HepG2 (cell line): Measurements from ENCODE around the gene GTF2F1. TPM values are rescaled to one million over a fixed set of nuclear protein-coding genes. Genes with fewer than 3 reads are reported as not detected.

Experiments used
- ATAC-seq: fragments of 200-7000 bp; cut with Tn5 transposase; 3 replicates; pipeline ENCODE4 v1.9.1; 2020; ENCODE audit warnings: mild to moderate bottlenecking, moderate library complexity
- BruUV-seq: library from RNA; stranded (reverse); fragments of 400-500 nt; replicated peaks from 2 replicates; lab custom pipeline; 2021; lab: Mats Ljungman, UMichigan
- CTCF ChIA-PET: fragments of 300-600 bp; formaldehyde crosslinking; extraction: SDS; loops from one replicate; lab custom pipeline; 2021; ENCODE audit warnings: low total read pairs, inconsistent platforms, low intra/inter-chr PET ratio; lab: Yijun Ruan, JAX
- POLR2A ChIA-PET: fragments of 350-600 bp; sonication (Branson Sonifier 250); formaldehyde crosslinking; loops from one replicate; lab custom pipeline; 2020; ENCODE audit warnings: antibody characterized with exemption, inconsistent platforms; lab: Yijun Ruan, JAX
- DNase-seq: peaks from one replicate; pipeline ENCODE4 v3.0.0-alpha.2; 2015; ENCODE audit warnings: low spot score
- FAIRE-seq: peaks from 3 replicates; lab custom pipeline; 2011; peaks lifted over from hg19 to GRCh38; lab: Jason Lieb, UNC
- H2AFZ ChIP-seq: one replicate; pipeline ENCODE4 v1.6.1; 2011; ENCODE audit warnings: low read length, inconsistent platforms
- H3K27ac ChIP-seq: fragments of 300-600 bp; 3 replicates; pipeline ENCODE4 v1.8.0; 2011; ENCODE audit warnings: mixed run types, mild to moderate bottlenecking, mixed read lengths, low read length, inconsistent platforms; ENCODE audit not compliant: insufficient read depth; ENCODE audit errors: extremely low read length
- H3K27me3 ChIP-seq, 2 experiments: fragments of 200-600 bp in 1 of 2; 2 replicates in 1 of 2; 3 replicates in 1 of 2; pipeline versions ENCODE4 v1.6.0 to v1.8.0; 2011; ENCODE audit warnings: low read length in 2 of 2, mild to moderate bottlenecking in 2 of 2, moderate library complexity in 2 of 2, inconsistent platforms in 1 of 2; ENCODE audit not compliant: insufficient read depth in 2 of 2, control insufficient read depth in 1 of 2
- H3K36me3 ChIP-seq, 2 experiments: fragments of 200-600 bp in 1 of 2; replicated peaks in 1 of 2; 2 replicates in 1 of 2; 3 replicates in 1 of 2; pipeline versions ENCODE4 v1.5.1 to v1.8.0; 2011; ENCODE audit warnings: low read length in 2 of 2, inconsistent platforms in 1 of 2; ENCODE audit not compliant: insufficient read depth in 2 of 2, control insufficient read depth in 1 of 2
- H3K4me1 ChIP-seq: 2 replicates; pipeline ENCODE4 v1.5.1; 2012; ENCODE audit warnings: low read length, inconsistent platforms; ENCODE audit not compliant: insufficient read depth
- H3K4me2 ChIP-seq: 2 replicates; pipeline ENCODE4 v1.6.0; 2011; ENCODE audit warnings: low read depth, low read length, inconsistent platforms
- H3K4me3 ChIP-seq, 3 experiments: fragments of 200-600 bp in 1 of 3; sonication (generic), shearing (Covaris generic) in 1 of 3; replicated peaks in 1 of 3; 2 replicates each; pipeline ENCODE4 v1.5.1; 2011 to 2016; ENCODE audit warnings: low read length in 3 of 3, inconsistent platforms in 2 of 3, low read depth in 2 of 3, mild to moderate bottlenecking in 2 of 3, control low read depth in 1 of 3, mixed read lengths in 1 of 3; ENCODE audit not compliant: insufficient read depth in 1 of 3
- H3K79me2 ChIP-seq: one replicate; pipeline ENCODE4 v1.6.1; 2011; ENCODE audit warnings: low read length, inconsistent platforms; ENCODE audit not compliant: insufficient read depth
- H3K9ac ChIP-seq: 2 replicates; pipeline ENCODE4 v1.6.0; 2011; ENCODE audit warnings: mild to moderate bottlenecking, low read depth, low read length, inconsistent platforms; ENCODE audit not compliant: insufficient read depth
- H3K9me3 ChIP-seq: 2 replicates; pipeline ENCODE4 v1.5.1; 2012; ENCODE audit warnings: mild to moderate bottlenecking, low read length
- H4K20me1 ChIP-seq: 2 replicates; pipeline ENCODE4 v1.6.0; 2011; ENCODE audit warnings: inconsistent platforms, mild to moderate bottlenecking, low read length, moderate library complexity; ENCODE audit not compliant: insufficient read depth
- AHR ChIP-seq: IDR thresholded peaks from 2 replicates; pipeline ENCODE4 v1.6.1; 2018; ENCODE audit warnings: missing genetic modification reagents, missing compliant biosample characterization
- CREB1 ChIP-seq, 2 experiments: fragments of 450-650 bp in 1 of 2; IDR thresholded peaks; 2 replicates each; pipeline ENCODE4 v1.6.1; 2016 to 2017; ENCODE audit warnings: control low read depth in 1 of 2, mild to moderate bottlenecking in 1 of 2, missing compliant biosample characterization in 1 of 2, missing genetic modification characterization in 1 of 2
- HMGXB4 ChIP-seq, 2 experiments: sonication (generic) in 1 of 2; formaldehyde crosslinking in 1 of 2; IDR thresholded peaks; 2 replicates each; pipeline versions ENCODE4 v1.4.0 to v1.6.1; 2018 to 2020; ENCODE audit warnings: missing genetic modification reagents in 2 of 2, borderline replicate concordance in 1 of 2, low read depth in 1 of 2, mild to moderate bottlenecking in 1 of 2, missing biosample characterization in 1 of 2
- MXD1 ChIP-seq: sonication (generic); formaldehyde crosslinking; IDR thresholded peaks from 2 replicates; pipeline ENCODE4 v1.4.0; 2020; ENCODE audit warnings: mild to moderate bottlenecking, missing genetic modification reagents
- PITX1 ChIP-seq: sonication (generic); formaldehyde crosslinking; IDR thresholded peaks from 2 replicates; pipeline ENCODE4 v1.5.1; 2020; ENCODE audit warnings: mild to moderate bottlenecking, missing genetic modification reagents
- POGK ChIP-seq: sonication (generic); formaldehyde crosslinking; conservative IDR thresholded peaks from 2 replicates; pipeline ENCODE4 v1.8.0; 2022; ENCODE audit warnings: mild to moderate bottlenecking, moderate library complexity, missing genetic modification reagents
- SAP130 ChIP-seq: IDR thresholded peaks from 2 replicates; pipeline ENCODE4 v1.6.1; 2016; ENCODE audit warnings: low read depth
- SP4 ChIP-seq: sonication (generic); formaldehyde crosslinking; IDR thresholded peaks from 2 replicates; pipeline ENCODE4 v1.8.1; 2023; ENCODE audit warnings: mild to moderate bottlenecking, missing genetic modification reagents
- ZNF557 ChIP-seq: sonication (generic); formaldehyde crosslinking; IDR thresholded peaks from 2 replicates; pipeline ENCODE4 v1.4.0; 2020; ENCODE audit warnings: missing genetic modification reagents
- ZNF687 ChIP-seq: sonication (generic); formaldehyde crosslinking; IDR thresholded peaks from 2 replicates; pipeline ENCODE4 v1.5.1; 2020; ENCODE audit warnings: mild to moderate bottlenecking, missing genetic modification reagents, moderate library complexity
- ZNF704 ChIP-seq: sonication (generic); formaldehyde crosslinking; IDR thresholded peaks from 2 replicates; pipeline ENCODE4 v1.8.1; 2023; ENCODE audit warnings: mild to moderate bottlenecking, inconsistent platforms, moderate library complexity, missing genetic modification reagents, borderline replicate concordance
- ZNF781 ChIP-seq: sonication (generic); formaldehyde crosslinking; IDR thresholded peaks from 2 replicates; pipeline ENCODE4 v1.5.1; 2020; ENCODE audit warnings: borderline replicate concordance, mild to moderate bottlenecking, missing genetic modification reagents; ENCODE audit errors: not compliant biosample characterization
- WGBS: methylation state at CpG from one replicate; pipeline ENCODE4 v1.1.6; 2017; ENCODE audit warnings: low lambda C conversion rate; 5-methylcytosine and 5-hydroxymethylcytosine counted together
- in situ Hi-C: cut with HindIII; loops from 2 replicates; pipeline ENCODE4 v1.10.0; 2017; ENCODE audit warnings: low pct_unique_long_range_greater_than_20kb; ENCODE audit not compliant: extremely low pct_ligation_motif_present
- intact Hi-C: fragments of 100-400 bp; cut with micrococcal nuclease; formaldehyde crosslinking; loops from one replicate; pipeline ENCODE4 v1.10.0; 2022; ENCODE audit not compliant: unreplicated experiment
- polyA plus RNA-seq, 8 experiments: library from polyadenylated mRNA; depleted of rRNA in 3 of 8; stranded (reverse) in 7 of 8; unstranded in 1 of 8; fragments of >200 nt; fragmentation: Illumina TruSeq in 4 of 8; extraction: Trizol in 4 of 8; gene quantifications; 2 replicates each; pipeline versions ENCODE4 v1.2.1 to v1.2.3, GENCODE V29; 2011 to 2016; ENCODE audit warnings: low read depth in 4 of 8, missing spikeins in 1 of 8, mixed read lengths in 1 of 8; ENCODE audit not compliant: insufficient read depth in 1 of 8
- total RNA-seq, 5 experiments: library from RNA; depleted of rRNA; stranded (reverse); fragments of >200 nt; fragmentation: Illumina TruSeq; extraction: Trizol; gene quantifications; 2 replicates each; pipeline ENCODE4 v1.2.3, GENCODE V29; 2016; ENCODE audit warnings: low read depth in 1 of 5

GTF2F1 gene
- total and polyA plus RNA-seq, 2 of the 13 experiments (the other 11 are each of a cell fraction or from before 2014, with no cell fraction given), result 27.8 to 34.1 TPM

- no TSS peak for BruUV-seq
- H3K79me2 ChIP-seq, result peaks cover 52% of the 10 kb centered on the region
- peak; percentile 51 for TF ChIP-seq SP4 (CRISPR knock-in tag)
- TF ChIP-seq HMGXB4 (CRISPR knock-in tag; IDR thresholded peaks at IDR 0.05; ENCODE audit: borderline replicate concordance in 1 of 2, low read depth in 1 of 2), result peak in 1 of 2 experiments; percentile 51; a peak in 2 of 4 replicates
- peak; percentile 36; the same call in 1 of the 2 replicates for TF ChIP-seq SAP130
- TF ChIP-seq ZNF557 (CRISPR knock-in tag), result no peak
- TF ChIP-seq ZNF781 (CRISPR knock-in tag), result peak; percentile 14
- TF ChIP-seq MXD1, result no peak
- TF ChIP-seq PITX1 (CRISPR knock-in tag), result peak; percentile 62; the same call in 1 of the 2 replicates
- no peak for TF ChIP-seq ZNF704
- 0 out of 2 replicates have a peak, but pooled peaks have one; percentile 23 for TF ChIP-seq POGK (CRISPR knock-in tag)
- TF ChIP-seq ZNF687 (CRISPR knock-in tag), result peak; percentile 39
- TF ChIP-seq CREB1 (IDR thresholded peaks at IDR 0.05), result no peak
- TF ChIP-seq CREB1 (CRISPR knock-in tag; IDR thresholded peaks at IDR 0.05), result no peak
- TF ChIP-seq AHR (CRISPR knock-in tag), result 0 out of 2 replicates have a peak, but pooled peaks have one; percentile 21
Observed at GRCh38 chr19:6423499-6424194, 30.7 kb upstream of the GTF2F1 start.

More at GRCh38 chr19:6423499-6424194, 30.7 kb upstream of the GTF2F1 start:
- Histone ChIP-seq H3K27ac (peak overlapping the region; percentile 68), H3K4me3 (peak overlapping the region; percentile 84 to 92 (median 87)), H3K4me2 (peak overlapping the region; percentile 94), H3K9me3 (no peaks in the 10 kb centered on the region), H3K9ac (peak overlapping the region; percentile 89), H3K4me1 (peaks cover 33% of the 10 kb centered on the region), H4K20me1 (peaks cover 47% of the 10 kb centered on the region), H2AFZ (no peak overlapping the region), H3K36me3 (peaks cover 21 to 39% of the 10 kb centered on the region in 2 experiments), H3K27me3 (no peaks in the 10 kb centered on the region; a peak in 1 of 5 replicates)
- POLR2A ChIA-PET, result interaction anchor here (1.4 kb wide), 1 partner anchor 14 kb away, joined by 5 read pairs; no protein-coding TSS in a partner anchor
- intact Hi-C loops (no loop called here), in situ Hi-C loops (no loop called here)
- 0% methylated on average over 5 of the region's 20 CpGs for WGBS
- DNase-seq, result peak; percentile 49
- peak; percentile 78 for FAIRE-seq
- peak; percentile 24 for ATAC-seq
- CTCF ChIA-PET, result no interaction called here
